ENCODE results near the gene LRRC8C.
A peak's percentile ranks its signal among the peaks of the same experiment; 100 is the strongest.
"Not testable (repeated sequence)": the region's sequence is repeated elsewhere in the genome, so short reads cannot be mapped to it uniquely, and the experiment has no call there.

Gene LRRC8C

DNA sequence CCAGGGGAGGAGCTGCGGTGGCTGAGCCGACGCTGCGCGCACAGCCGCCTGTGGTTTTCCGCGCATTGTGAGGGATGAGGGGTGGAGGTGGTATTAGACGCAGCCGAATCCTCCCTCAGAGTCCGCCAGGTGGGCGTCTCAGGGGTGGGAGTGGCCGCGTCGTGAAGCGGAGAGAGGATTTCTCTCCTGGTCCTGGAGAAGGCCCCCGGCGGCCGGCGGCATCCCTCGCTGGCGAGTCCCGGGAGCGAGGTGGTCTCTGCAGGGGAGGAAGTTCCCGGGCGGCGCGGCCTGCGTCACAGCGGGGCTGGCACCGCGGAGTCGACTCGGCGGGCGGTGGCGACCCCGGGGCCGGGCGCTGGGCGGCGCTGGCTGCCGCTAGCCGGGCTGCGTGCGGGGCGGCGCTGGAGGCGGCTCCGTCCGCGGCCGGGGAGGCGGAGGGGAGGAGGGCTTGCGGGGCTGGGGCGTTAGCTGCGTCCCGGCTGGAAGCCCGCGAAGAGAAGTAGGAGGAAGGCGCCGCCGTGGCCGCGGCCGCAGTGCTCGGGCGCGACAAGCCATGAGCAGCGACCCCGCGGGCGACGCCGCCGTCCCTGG, at the start of gene LRRC8C:
LRRC8C (plus strand) TSS at position 464 of the 591 bp plus-strand sequence. CDS start 53,354 bp downstream, outside the sequence.
- DNase-seq (ENCODE audit: low read depth, low spot score) = peak; percentile 66

DNA sequence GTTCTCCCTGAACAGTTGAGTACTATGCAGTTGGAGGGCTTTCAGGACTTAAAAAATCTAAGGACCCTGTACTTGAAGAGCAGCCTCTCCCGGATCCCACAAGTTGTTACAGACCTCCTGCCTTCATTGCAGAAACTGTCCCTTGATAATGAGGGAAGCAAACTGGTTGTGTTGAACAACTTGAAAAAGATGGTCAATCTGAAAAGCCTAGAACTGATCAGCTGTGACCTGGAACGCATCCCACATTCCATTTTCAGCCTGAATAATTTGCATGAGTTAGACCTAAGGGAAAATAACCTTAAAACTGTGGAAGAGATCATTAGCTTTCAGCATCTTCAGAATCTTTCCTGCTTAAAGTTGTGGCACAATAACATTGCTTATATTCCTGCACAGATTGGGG, 48.7 kb upstream of the LRRC8C start:
- DNase-seq (ENCODE audit: low read depth, low spot score) = no peak

DNA sequence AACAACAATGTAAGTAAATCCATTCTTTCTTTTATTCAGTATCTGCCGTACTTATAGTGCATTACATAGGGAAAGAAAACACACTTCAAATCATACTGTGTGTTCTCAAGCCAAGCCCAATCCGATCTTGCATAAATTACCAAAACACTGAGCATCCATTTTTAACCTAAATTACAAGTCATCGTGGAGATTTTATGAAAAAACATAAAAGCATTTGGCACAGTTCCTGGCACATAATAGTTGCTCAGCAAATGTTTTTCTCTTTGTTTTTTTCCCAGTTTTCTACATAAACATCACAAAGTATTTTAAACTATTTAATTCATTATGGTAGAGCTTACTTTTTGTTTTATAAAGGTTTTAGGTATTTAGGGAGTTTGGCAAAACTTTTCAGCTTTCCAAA, 48.1 kb upstream of the LRRC8C start:
- no peak for DNase-seq (ENCODE audit: low read depth, low spot score)

DNA sequence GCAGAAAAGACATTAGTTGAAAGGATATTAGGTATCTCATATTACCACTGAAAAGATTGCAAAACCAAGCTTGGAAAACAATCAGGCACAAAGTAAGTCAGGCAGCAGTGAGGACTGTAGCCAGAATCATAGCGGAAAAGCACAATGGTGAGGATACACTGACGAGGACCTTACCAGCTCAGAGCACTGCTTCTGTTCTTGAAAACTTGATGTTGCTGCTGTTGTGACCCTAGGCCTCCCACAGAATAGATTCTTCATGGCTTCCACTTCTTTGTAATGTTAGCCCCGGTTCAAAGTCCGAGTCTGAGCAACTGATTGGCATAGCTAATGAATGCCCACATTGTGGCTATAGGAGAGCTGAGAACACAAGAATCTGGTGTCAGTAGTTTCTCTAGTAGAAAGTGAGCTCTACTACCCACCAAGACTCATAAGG, 45.2 kb upstream of the LRRC8C start:
- no peak for DNase-seq (ENCODE audit: low read depth, low spot score)

DNA sequence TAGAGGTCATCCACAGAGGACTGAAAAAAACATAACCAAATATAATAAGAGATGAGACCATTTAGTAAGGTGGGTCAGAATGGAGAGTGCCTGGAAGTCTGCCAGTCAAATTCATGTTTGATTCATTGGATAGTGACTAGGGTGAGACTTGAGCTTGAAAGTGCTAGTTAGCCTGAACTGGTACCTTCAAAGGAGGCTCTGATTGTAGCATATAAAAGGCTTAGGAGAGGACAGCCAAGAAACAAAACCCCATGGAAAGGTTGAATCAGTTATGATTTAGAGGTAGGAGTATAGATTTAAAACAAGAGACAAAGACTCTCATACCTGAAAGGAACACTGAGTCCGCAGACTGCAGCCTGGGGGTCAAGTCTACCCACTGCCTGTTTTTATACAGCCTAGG, 44.4 kb upstream of the LRRC8C start:
- DNase-seq (ENCODE audit: low read depth, low spot score) = no peak

DNA sequence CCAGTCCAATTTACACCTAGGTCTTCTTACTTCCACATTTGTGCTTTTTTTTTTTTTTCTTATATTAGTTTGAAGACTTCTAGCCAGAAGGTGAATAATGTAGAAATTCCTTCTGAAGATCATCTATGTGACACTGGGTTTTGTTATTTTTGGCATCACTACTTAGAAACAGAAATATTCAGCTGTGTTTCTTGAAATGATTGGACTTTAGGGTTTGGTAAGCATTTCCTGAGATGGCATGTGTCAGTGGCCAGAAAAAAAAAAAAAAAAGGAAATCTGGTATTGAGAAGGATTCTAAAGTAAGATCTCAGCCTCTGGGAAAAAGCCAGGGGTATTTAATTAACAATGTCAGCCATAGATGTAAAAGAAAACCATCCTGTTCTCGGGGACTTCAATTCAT, 43.4 kb upstream of the LRRC8C start:
- no peak for DNase-seq (ENCODE audit: low read depth, low spot score)

DNA sequence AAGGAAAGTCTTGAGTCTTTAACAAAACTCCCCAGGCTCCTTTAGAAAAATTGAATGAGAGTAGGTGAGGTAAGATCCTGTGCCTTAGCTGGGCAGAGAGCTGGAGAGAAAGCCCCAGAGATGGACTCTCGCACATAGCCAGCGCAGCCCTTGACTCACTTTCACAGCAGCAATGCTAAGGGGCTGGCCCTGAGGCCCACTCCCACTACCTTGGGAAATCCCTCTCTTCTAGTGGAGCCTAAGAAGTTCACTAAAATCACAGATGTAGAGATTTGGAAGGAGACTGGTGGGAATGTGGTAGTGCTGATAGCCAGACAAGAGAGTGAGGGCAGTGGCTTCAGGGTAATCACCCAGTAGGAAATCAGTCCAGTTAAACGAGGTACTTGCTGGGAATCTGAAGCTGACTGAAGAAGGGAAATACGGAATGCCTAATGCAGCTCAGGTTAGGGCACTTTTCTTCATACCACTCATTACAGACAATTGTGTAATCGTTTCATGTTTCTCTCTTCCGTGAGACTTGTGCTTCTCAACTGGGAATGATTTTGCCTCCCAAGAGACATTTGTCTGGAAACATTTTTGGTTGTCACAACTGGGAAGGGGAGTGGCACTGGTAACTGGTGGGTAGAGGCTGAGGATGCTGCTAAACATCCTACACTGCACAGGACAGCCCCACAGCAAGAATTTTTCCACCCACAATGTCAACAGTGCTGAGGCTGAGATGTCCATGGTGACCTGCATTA, 42.4 kb upstream of the LRRC8C start:
- DNase-seq (ENCODE audit: low read depth, low spot score) = no peak

DNA sequence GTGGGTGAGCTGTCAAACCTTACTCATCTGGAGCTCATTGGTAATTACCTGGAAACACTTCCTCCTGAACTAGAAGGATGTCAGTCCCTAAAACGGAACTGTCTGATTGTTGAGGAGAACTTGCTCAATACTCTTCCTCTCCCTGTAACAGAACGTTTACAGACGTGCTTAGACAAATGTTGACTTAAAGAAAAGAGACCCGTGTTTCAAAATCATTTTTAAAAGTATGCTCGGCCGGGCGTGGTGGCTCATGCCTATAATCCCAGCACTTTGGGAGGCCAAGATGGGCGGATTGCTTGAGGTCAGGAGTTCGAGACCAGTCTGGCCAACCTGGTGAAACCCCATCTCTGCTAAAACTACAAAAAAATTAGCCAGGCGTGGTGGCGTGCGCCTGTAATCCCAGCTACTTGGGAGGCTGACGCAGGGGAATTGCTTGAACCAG, 40.0 kb upstream of the LRRC8C start:
- not testable (repeated sequence) for DNase-seq (ENCODE audit: low read depth, low spot score)

DNA sequence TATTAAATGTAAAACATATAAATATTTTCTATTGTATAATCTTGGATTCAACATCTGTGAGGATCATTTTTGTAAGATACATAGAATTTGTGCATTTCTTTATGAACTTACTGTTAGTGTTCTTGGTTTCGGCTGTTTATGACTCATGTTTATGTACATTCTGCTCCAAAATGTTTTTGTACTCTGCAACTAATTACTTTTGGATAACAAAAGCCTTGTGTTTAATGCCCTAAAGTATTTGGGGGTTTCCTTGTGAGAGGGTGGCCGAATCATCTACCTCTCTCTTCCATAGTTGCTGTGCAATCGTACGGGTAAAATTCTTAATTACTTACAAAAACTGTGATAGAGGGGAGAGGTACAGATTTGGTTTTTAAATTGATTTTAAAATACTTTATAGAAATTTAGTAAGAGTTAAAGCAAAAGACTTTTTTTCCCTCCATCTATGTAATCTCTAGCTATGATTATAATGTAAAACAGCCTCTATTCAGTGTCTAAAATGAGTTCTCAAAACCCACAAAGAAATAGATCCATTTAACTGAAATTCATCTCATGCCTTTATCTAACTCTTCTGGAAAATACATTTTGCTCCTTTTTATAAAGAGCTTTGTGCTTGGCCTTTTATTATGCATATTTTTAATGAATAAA, 38.7 kb upstream of the LRRC8C start:
- no peak for DNase-seq (ENCODE audit: low read depth, low spot score)

DNA sequence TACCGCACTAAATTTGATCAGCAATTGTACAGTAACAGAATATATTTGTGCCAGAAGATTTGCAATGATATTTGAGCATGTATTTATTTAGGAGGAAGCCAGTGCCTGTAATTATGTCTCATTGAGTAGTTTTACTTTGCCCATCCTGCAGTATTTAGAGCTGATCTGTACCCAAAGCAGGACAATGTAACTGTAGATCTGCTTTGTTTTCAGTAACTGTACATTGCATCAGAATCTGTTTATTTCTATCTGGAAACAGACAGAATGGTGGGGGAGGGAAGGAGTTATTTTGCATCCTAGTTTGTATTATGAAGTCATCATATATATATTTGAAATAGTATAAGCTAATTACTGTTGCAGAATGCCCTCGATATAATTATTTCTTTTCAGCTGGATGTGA, 36.2 kb upstream of the LRRC8C start:
- no peak for DNase-seq (ENCODE audit: low read depth, low spot score)

DNA sequence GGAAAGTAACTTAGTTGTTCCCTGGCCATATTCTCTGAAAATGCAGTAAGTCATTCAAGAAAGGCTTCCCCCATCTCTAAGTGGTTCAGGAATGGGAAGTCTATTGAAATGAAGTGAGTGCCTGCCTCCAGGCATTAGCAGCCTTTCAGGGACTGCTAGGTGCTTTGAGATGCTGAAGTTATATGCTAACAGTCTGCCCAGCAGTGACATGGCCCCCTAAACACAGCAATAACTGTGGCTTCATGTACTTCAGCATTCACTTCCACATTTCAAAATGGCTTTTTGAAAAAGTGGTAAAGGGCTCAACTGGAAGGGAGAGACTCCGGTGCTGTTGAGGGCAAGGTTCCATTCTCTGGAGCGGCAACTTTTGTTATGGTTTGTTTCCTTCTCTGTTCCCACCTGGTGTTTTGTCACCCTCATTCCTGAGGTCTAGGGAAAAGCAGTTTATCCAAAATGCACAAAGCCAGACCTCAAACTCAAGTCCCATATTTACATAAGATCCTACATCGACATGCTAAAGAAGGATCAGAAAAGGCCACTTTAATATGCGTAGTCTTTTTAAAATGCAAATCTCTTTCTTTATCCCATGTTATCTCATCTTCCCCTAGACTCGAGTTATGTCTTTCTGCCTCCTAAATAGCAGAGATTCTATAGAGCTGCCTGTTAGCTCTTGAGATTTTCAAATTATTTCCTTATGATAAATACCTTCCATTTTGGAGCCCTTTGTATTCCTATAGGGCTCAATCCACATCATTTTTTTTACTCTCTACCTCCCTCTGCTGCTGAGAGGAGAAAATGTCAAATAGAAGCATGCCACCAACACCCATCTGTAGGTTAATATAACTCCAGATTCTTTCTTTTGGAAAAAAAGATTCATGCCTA, 34.2 kb upstream of the LRRC8C start:
- no peak for DNase-seq (ENCODE audit: low read depth, low spot score)

DNA sequence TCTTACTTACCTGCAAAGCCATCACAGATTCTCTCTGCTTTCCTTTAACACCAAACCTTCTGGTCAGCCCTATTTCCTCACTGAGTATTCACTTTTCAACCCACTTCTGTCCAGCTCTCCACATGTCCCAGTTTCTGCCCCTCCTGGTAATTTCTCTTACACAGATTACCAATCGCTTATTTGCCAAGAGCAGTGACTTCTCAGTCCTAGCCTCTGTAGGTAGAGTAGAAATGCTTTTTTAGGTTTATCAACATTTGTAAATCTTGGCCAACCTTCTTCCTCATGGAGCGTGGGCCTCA, 33.6 kb upstream of the LRRC8C start:
- no peak for DNase-seq (ENCODE audit: low read depth, low spot score)

DNA sequence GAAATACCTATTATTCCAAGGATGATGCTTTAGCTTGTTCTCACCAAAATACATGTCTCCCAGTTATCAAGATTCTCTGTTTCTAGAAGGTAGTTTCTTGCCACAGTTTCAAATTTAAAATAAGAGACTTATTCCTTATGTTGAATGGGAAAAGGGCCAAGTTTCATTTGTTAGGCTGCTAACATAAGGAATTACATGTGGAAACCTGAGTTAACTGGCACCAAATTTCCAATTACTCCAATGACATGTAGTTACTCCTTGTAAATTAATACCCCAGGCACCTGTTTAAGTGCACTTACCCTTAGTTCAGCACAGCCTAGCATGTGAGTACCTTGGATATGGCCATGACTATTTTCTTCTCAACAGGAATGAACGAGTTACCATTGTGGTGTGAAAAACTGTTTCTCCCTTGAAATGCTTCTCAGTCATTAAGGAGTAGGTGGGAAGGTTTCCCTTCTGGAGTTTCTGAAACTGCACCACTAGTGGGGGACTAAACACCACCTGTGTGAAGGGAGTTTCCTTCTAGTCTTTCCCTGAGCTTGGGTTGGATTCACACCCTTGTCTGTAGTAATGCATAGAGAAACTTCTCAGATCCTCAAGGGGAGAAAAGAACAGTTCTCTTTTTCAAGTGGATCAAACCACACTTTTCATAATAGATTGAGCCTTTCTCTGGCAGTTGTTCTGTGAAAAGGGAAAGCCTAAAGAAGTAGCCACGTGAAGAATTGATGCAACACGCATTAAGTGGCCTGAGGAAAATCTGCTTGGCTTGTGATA, 32.3 kb upstream of the LRRC8C start:
- no peak for DNase-seq (ENCODE audit: low read depth, low spot score)

DNA sequence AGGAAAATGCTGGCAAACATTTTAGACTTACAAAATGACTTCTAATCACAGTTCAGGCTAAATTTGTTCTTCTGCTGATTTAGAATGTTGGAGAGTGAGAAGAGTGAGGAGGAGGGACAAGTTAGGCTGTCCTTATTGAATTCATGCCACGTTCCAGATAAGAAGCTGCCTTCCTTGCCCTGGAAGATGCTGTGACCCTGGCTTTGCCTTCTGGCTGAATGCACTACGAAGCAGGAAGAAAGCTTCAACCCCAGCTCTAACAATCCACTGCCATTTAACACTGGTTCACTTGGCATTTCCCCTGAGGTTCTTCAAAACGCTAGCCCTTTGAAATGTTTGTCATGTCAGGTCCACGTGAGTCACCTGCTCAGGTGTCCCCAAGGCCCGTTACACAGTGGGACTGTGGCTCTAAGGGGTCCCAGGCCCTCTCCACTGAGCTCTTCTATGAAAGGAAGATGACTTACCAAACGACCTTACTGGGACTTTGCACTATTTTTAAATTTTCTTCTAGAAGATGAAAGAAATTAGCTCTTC, 30.0 kb upstream of the LRRC8C start:
- no peak for DNase-seq (ENCODE audit: low read depth, low spot score)

DNA sequence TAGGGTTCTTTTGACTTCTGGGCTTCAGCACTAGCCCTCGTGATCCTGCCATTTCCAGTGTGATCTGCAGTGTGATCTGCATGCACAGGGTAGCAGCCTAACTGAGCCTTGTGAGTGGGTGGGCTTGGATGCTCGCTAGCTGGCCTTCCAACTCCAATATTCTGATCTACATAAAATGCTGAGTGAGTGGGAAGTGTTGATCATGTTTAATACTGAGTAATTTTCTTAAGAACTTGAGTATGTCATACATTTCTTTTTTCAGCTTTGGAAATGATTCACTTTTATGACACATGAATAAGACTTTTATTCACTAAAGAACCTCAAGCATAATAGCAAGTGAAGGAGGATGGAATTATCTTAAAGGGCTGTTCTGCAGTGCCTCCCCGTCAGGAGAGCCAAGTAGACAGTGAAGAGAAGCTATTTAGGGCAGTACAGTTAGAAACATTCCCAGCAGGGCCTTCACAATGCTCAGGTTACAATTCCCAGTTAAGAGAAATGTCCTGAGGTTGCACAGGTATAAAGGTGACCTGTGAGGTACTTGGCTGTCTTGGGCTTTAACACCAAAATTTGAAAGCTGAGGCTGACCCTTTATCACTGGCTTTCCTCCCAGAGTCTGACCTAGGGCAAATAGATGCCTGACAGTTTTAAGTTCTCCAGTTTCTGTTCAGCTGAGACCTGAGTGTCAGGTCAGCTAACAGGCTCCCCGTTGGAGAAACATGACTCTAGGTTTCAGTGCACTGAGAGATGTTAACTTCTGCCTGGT, 29.1 kb upstream of the LRRC8C start:
- no peak for DNase-seq (ENCODE audit: low read depth, low spot score)

DNA sequence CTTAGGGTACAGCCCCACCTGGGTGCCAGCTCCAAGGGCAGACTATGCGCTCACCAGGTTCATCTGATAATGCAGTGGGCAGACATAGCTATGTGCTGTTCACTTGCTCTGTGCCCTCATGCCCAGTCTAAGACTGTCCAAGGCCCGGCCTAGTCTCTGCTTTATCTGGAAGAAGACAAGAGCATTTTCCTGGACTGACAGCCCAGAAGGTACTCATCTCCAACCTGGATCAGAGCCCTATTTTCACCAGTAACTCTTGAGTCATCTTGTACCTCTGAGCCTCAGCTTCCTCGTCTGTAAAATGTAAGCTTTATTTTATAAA, 28.5 kb upstream of the LRRC8C start:
- DNase-seq (ENCODE audit: low read depth, low spot score) = no peak

DNA sequence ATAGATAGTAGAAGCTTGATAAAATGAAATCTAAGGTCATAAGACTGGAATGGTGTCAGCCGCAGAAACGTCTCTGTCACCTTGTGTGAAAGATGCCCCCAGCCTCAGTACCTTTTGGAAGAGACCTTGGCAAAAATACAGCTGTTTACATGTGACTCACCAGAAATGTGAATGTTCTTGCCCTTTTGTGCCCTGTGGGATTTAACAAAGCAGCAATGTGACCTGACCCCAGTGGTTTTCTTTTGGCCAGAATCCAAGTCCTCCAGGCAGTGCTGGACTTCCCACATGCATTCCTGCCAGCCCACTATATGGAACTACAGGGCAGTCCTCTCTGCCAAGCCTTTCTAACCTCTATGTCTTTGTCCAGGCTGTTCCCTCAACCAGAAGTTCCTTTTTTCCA, 27.2 kb upstream of the LRRC8C start:
- DNase-seq (ENCODE audit: low read depth, low spot score) = no peak

DNA sequence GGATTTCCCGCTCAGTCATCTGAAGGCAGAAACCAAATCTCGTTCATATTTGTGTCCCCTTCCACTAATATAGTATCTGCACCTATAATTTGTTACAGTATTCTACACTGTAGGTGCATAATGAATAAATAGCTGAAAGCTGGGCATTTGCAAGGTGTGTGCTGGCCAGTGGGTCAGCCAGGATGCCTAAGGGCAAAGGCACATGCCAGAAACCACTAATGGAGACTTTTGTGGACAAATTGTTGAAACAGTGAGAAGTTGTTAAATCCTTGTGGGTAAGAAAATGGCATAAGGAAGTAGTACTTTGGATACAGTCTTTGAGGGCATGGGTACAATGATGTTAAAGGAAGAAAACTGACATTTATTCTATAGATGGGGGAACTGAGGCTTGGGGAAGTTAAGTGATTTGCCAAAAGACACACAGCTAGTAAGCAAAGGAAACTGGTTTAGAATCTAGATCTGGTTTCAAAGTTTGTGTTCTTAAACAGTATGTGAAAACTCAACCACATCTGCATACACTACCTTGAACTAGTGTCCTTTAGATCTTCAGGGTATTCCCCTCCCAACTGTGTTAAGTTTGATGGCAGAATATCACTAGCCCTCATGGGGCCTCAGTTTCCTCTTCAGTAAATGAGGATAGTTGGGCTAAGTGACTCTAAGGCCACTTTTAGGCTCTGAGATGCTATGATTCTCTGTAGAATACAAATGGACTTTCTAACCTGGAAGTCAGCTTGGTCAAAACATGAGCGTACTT, 26.5 kb upstream of the LRRC8C start:
- DNase-seq (ENCODE audit: low read depth, low spot score) = no peak

DNA sequence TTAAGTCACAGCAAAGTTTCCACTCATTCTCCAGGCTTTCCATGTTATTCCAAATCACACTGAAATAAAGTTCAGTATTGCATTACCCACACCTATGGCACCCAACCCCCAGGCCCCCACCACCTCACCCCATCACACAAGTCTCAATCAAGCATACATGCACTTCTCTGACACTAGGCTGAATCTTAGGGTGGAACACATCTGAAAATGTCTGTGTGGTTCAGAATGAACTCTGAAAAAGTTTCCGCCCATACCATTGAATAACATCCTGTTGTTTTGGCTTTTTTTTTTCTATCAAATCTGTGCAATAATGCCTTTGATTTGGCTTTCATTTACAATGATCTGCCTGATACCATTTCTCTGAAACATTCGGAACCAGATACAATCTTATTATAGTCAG, 25.8 kb upstream of the LRRC8C start:
- no peak for DNase-seq (ENCODE audit: low read depth, low spot score)
